ENCODE measurements around the gene VHLL.

The VHLL gene

DNA sequence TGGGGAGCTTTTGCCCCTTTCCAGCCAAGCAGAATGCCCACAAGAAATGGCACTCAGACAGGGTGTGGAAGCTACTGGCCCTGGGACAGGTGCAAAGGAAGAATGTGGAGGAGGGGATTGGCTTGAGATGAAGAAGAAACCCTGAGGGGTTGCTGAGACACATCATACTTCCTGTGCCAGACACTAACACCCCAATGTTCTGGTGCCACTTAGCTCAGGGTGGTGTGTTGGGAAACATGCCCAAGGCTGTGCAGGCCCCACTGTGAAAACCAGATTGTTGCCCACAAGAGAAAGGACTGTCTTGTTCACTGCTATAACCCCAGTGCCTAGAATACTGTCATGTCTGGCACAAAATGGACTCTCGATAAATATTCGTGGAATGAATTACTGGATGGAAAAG is 41.4 kb downstream of the VHLL start:
- no peak for DNase-seq (ENCODE audit: low spot score)

DNA sequence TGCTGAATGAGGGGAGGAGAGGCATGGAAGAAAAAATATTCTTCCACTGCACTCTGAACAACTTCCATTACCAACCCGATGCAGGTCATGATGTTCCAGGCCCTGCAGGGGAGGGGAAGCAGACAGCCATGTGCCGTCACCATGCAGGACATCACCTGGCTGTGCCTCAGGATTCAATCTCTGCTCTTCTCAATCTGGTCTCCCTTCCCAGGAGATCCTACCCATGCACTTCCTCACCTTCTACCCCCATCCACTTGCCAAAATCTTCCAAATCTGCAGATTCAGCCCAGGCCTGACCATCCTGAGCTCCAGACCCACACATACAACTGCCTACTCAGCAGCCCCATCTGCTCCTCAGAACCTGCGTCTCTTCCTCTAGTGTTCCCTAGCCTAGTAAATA is 45.5 kb downstream of the VHLL start:
- DNase-seq (ENCODE audit: low spot score): no peak

- peak; percentile 73 for DNase-seq (ENCODE audit: low spot score)
These were observed 47.6 kb downstream of the VHLL start for GRCh38 chr1:156251527-156251926.

DNA sequence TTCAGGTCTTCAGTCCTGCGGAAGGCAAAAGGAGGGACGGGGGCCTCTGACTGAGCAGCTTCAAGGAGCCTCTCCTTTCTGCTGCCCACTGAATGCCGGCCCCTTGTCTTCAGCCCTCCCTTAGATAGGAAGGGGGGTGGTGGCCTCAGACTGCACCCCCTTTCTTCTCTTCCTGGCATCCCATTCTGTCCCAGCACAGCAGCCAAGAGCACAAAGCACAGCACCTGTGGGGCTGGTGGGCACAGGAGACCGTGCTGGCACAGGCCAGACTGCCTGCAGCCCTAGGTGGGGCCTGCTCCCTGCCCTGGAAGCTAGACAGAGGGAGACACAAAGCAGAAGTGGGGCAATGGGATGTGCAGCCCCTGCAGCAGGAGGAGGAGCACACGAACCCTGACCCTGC is 49.5 kb downstream of the VHLL start:
- DNase-seq (ENCODE audit: low spot score): no peak
